Activated CD8-positive, alpha-beta memory T cell treated with anti-CD3 and anti-CD28 coated beads, Interleukin-2, amount 50 U/mL, for 1 hour (primary cell): ENCODE measurements around the gene EDNRA.

Source experiments
- DNase-seq: peaks from one replicate; pipeline ENCODE4 v3.0.0-alpha.2; 2020; ENCODE audit errors: extremely low read depth

The EDNRA gene

DNA sequence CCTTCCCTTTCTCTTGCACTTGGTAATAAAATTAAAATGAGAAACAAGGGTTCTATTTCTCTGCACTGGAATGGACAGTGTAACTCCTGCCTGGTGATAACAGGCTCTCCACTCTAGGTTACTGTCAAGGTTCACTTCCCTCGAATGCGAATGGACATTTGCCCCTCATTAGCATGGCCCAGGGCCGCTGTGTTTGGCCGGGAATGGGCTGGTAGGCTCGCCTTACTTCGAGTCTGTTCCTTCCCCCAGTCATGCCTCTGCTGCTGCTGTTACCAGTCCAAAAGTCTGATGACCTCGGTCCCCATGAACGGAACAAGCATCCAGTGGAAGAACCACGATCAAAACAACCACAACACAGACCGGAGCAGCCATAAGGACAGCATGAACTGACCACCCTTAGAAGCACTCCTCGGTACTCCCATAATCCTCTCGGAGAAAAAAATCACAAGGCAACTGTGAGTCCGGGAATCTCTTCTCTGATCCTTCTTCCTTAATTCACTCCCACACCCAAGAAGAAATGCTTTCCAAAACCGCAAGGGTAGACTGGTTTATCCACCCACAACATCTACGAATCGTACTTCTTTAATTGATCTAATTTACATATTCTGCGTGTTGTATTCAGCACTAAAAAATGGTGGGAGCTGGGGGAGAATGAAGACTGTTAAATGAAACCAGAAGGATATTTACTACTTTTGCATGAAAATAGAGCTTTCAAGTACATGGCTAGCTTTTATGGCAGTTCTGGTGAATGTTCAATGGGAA, 61.5 kb downstream of the EDNRA start:
- no peak for DNase-seq

GRCh38 chr4:147543034-147543433, 62.1 kb downstream of the EDNRA start:
- no peak for DNase-seq

DNA sequence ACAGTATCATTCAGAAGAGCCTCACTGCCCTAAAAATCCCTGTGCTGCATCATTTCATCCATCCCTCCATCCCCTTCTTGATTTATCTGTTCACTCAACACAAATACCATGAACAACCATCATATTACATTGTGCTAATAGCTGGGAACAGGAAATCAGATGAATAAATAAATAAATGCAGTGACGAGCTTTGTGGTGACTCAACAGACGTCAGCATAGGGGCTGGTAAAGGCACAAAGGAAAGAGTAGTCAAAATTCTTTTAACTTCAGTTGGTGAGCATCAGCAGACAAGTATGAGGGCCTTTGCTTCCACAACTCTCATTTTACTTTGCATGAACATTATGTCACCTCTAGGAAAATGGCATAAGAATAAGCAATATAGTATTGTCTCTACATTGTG, 65.5 kb downstream of the EDNRA start:
- DNase-seq, result no peak

GRCh38 chr4:147547314-147548056, 66.6 kb downstream of the EDNRA start:
- no peak for DNase-seq

DNA sequence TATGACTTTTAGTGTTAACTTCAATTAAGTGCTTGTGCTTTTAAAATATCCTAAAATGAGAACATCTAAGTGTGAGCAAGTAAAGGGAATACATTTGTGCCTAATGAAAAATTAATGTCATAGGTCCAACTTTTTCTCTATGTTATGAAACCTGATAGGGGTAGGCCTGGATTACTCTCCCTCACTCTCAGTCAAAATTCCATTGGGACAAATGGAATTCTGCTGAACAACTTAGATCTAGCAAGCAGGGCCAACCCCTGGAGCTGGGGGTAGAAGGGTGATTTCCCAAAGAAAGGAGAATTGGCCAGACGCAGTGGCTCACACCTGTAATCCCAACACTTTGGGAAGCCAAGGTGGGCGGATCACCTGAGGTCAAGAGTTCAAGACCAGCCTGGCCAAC, 67.4 kb downstream of the EDNRA start:
- DNase-seq, result no peak

DNA sequence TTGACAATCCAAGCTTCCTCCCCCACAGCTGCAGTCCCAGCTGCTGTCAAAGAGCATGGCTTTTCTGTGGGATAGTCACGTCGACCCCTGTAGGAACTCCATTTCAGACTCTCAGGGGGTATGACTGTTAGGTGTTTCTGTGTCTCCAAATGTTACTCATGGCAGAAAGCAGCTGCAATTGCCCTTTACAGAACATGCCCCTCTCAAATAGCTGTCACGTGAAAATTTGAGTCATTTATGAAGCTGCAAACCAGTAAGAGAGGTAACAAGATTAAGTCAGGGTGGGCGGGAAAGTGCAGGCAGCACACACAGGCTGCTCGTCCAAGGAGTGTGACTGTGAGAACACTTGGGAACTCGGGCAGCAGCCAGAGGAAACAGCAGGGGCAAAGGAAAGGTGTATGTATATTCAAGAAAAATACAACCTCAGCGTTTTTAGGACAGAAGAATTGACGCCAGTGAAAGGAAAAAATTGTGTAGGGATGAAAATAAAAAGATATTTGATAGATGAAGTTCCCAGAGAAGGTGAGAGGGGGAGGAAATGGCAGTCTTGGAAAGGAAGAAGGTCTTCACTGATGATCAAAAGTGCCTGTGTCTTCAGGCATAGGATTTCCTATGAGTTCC, 69.8 kb downstream of the EDNRA start:
- DNase-seq, result no peak

- DNase-seq, result no peak
These were observed 79.7 kb downstream of the EDNRA start for GRCh38 chr4:147560625-147561024.

DNA sequence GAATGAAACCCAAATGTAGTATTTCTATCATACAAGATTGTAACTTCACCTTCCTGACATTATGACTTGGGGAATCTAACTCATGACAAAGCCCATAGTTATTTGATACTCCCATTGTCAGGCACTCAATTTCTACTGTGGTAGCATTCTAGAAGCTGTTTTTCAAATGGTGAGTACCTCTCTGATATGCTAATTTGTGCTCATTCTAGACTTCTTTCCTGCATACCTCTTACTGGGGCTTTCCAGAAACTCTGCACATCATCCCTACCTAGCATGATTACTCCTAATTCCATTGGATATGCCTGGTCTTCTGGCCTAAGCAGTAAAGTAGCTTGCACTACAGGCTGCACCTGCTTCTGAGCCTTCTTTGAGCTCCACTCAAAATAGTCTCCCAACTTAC, 85.9 kb downstream of the EDNRA start:
- no peak for DNase-seq

- DNase-seq, result no peak
These were observed 86.4 kb downstream of the EDNRA start for GRCh38 chr4:147567276-147567675.

GRCh38 chr4:147570616-147571015, 89.7 kb downstream of the EDNRA start:
- no peak for DNase-seq

GRCh38 chr4:147571036-147571770, 90.3 kb downstream of the EDNRA start:
- DNase-seq, result no peak

DNA sequence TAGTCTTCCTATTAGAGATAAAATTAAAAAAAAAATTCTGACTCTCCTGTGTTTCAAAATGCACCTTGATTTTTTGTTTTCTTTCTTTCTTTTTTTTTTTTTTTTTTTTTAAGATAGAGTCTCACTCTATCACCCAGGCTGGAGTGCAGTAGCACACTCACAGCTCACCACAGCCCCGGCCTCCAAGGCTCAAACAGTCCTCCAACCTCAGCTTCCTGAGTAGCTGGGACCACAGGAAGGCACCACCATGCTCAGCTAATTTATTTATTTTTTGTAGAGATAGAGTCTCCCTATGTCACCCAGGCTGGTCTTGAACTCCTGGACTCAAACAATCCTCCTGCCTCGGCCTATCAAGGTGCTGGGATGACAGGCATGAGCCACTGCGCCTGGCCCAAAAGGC, 95.2 kb downstream of the EDNRA start:
- DNase-seq, result no peak

- DNase-seq, result no peak
These were observed 97.2 kb downstream of the EDNRA start for GRCh38 chr4:147578051-147578476.

- no peak for DNase-seq
These were observed 97.7 kb downstream of the EDNRA start for GRCh38 chr4:147578593-147578992.

DNA sequence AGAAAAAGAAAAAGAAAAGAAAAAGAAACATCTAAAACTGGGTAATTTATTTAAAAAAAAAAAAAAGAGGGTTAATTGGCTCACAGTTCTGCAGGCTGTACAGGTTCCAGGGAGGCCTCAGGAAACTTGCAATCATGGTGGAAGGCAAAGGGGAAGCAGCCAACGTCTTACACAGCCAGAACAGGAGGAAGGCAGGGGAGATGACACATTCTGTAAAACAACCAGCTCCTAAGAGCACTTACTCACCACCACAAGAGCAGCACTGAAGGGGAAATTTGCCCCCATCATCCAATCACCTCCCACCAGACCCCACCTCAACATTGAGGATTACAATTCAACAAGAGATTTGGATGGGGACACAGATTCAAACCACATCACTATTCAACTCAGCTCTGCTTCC, 99.5 kb downstream of the EDNRA start:
- no peak for DNase-seq

GRCh38 chr4:147581606-147582350, 100.9 kb downstream of the EDNRA start:
- DNase-seq, result no peak

DNA sequence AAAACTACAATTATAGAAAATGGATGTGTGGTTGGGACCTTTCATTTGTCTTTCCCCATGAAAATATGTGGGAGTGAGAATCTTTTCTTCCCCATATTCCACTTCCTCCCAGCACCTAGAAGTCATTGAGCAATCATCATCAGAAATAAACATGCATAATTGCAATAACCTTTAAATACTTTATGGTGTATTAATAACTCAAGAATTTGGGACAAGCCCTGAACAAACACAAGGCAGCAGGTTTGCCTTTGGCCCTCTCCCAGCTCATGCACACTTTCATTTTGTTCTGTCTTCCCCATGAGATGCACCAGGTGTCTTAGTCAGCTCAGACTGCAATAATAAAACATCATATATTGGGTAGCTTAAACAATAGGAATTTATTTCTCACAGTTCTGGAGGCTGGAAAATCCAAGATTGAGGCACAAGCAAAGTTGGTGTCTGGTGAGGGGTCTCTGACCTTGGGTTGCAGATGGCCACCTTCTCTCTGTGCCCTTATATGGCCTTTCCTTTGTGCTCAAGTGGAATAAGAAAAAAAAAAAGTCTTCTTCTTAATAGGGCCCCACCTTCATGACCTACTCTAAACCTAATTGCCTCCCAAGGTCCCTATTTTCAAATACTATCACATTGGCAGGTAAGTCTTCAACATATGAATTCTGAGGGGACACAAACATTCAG, 101.6 kb downstream of the EDNRA start:
- no peak for DNase-seq

GRCh38 chr4:147583876-147584275, 103.0 kb downstream of the EDNRA start:
- no peak for DNase-seq

DNA sequence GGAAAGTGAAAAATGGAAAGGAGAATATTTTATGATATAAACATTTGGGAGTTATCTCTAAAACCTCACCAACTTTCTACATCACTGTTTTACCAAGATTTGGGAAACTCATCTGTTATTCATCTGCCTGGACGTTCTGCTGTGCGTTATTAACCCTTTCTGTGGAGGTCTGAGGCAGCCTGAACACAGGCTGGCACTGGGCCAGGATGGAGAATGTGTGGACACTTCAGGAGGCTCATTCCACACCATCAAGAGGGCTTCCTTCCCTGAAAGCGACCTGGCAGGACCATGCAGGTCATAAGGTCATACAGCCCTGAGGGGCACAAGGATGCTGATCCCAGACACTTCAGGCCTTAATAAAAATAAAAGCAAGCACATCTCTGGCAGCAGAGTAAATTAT, 105.1 kb downstream of the EDNRA start:
- no peak for DNase-seq

GRCh38 chr4:147586637-147587036, 105.7 kb downstream of the EDNRA start:
- no peak for DNase-seq

GRCh38 chr4:147587041-147587440, 106.1 kb downstream of the EDNRA start:
- no peak for DNase-seq
